Inflammatory macrophage (primary cell): ENCODE results near the gene FAM170B.

Experiments used
- DNase-seq, 2 donors: peaks; one replicate each; pipeline ENCODE4 v3.0.0-alpha.2; 2020 to 2022

FAM170B gene

GRCh38 chr10:49118430-49119074, 15.3 kb downstream of the FAM170B start:
- no peak for DNase-seq

GRCh38 chr10:49117376-49118070, 16.3 kb downstream of the FAM170B start:
- peak in 1 of 2 donors; percentile 16 for DNase-seq

GRCh38 chr10:49116509-49117375, 17.1 kb downstream of the FAM170B start:
- no peak for DNase-seq

- peak in 1 of 2 donors; percentile 20 for DNase-seq
Measured at GRCh38 chr10:49115796-49116508, 17.9 kb downstream of the FAM170B start.

GRCh38 chr10:49115015-49115795, 18.6 kb downstream of the FAM170B start, which contains the start of gene VSTM4:
VSTM4 (minus strand) TSS chr10:49115522; CDS start chr10:49115485, 37 bp downstream.
- DNase-seq: peak in 1 of 2 donors; percentile 10

- DNase-seq: no peak
Measured at GRCh38 chr10:49114718-49115014, 19.2 kb downstream of the FAM170B start.

- no peak for DNase-seq
Measured at GRCh38 chr10:49113741-49114141, 20.1 kb downstream of the FAM170B start.

- DNase-seq: no peak
Measured at GRCh38 chr10:49112851-49113250, 21.0 kb downstream of the FAM170B start.

- DNase-seq: no peak
Measured at GRCh38 chr10:49112098-49112497, 21.7 kb downstream of the FAM170B start.

GRCh38 chr10:49111320-49111698, 22.5 kb downstream of the FAM170B start:
- DNase-seq: no peak

- no peak for DNase-seq
Measured at GRCh38 chr10:49110684-49111319, 23.0 kb downstream of the FAM170B start.

- DNase-seq: no peak
Measured at GRCh38 chr10:49109669-49110340, 24.0 kb downstream of the FAM170B start.

GRCh38 chr10:49108656-49109055, 25.2 kb downstream of the FAM170B start:
- DNase-seq: no peak

GRCh38 chr10:49107887-49108267, 25.9 kb downstream of the FAM170B start:
- no peak for DNase-seq

- no peak for DNase-seq
Measured at GRCh38 chr10:49107111-49107886, 26.5 kb downstream of the FAM170B start.

- DNase-seq: no peak
Measured at GRCh38 chr10:49106451-49106850, 27.4 kb downstream of the FAM170B start.

- DNase-seq: no peak
Measured at GRCh38 chr10:49105076-49105475, 28.7 kb downstream of the FAM170B start.

- no peak for DNase-seq
Measured at GRCh38 chr10:49104323-49104722, 29.5 kb downstream of the FAM170B start.

- no peak for DNase-seq
Measured at GRCh38 chr10:49103761-49104160, 30.1 kb downstream of the FAM170B start.

- DNase-seq: no peak
Measured at GRCh38 chr10:49099046-49099445, 34.8 kb downstream of the FAM170B start.
